Stimulated activated CD8-positive, alpha-beta memory T cell treated with anti-CD3 and anti-CD28 coated beads, Interleukin-12 subunit alpha, Interleukin-12 subunit beta, amount 100 ng/mL, for 24 hours (primary cell): ENCODE results near the gene MRC1.

ENCODE experiments used
- DNase-seq: peaks from one replicate; pipeline ENCODE4 v3.0.0-alpha.2; 2020; ENCODE audit errors: extremely low read depth

The MRC1 gene

GRCh38 chr10:17795813-17796594, 13.1 kb upstream of the MRC1 start:
- no peak for DNase-seq

GRCh38 chr10:17801507-17801906, 7.6 kb upstream of the MRC1 start:
- DNase-seq = no peak

GRCh38 chr10:17802350-17802749, 6.8 kb upstream of the MRC1 start:
- DNase-seq = no peak

GRCh38 chr10:17802976-17803375, 6.2 kb upstream of the MRC1 start:
- no peak for DNase-seq

GRCh38 chr10:17805330-17805729, 3.8 kb upstream of the MRC1 start:
- DNase-seq = no peak

- no peak for DNase-seq
Observed at GRCh38 chr10:17805921-17806577, 3.1 kb upstream of the MRC1 start.

GRCh38 chr10:17811146-17811865, 2.2 kb downstream of the MRC1 start:
- no peak for DNase-seq

- DNase-seq = no peak
Observed at GRCh38 chr10:17814973-17815372, 5.8 kb downstream of the MRC1 start.

- no peak for DNase-seq
Observed at GRCh38 chr10:17816199-17816598, 7.1 kb downstream of the MRC1 start.

- DNase-seq = no peak
Observed at GRCh38 chr10:17817316-17817715, 8.2 kb downstream of the MRC1 start.

- DNase-seq = no peak
Observed at GRCh38 chr10:17817790-17818189, 8.6 kb downstream of the MRC1 start.

- no peak for DNase-seq
Observed at GRCh38 chr10:17819836-17820235, 10.7 kb downstream of the MRC1 start.

- DNase-seq = no peak
Observed at GRCh38 chr10:17820943-17821342, 11.8 kb downstream of the MRC1 start.

GRCh38 chr10:17821893-17822292, 12.7 kb downstream of the MRC1 start:
- no peak for DNase-seq

- no peak for DNase-seq
Observed at GRCh38 chr10:17831341-17831740, 22.2 kb downstream of the MRC1 start.

GRCh38 chr10:17831896-17832295, 22.7 kb downstream of the MRC1 start:
- DNase-seq = no peak

GRCh38 chr10:17833656-17834055, 24.5 kb downstream of the MRC1 start:
- no peak for DNase-seq

- no peak for DNase-seq
Observed at GRCh38 chr10:17835688-17836087, 26.5 kb downstream of the MRC1 start.

- no peak for DNase-seq
Observed at GRCh38 chr10:17836942-17837341, 27.8 kb downstream of the MRC1 start.

- DNase-seq = no peak
Observed at GRCh38 chr10:17838080-17838648, 29.0 kb downstream of the MRC1 start.

- DNase-seq = no peak
Observed at GRCh38 chr10:17841050-17841449, 31.9 kb downstream of the MRC1 start.

GRCh38 chr10:17842641-17843040, 33.5 kb downstream of the MRC1 start:
- no peak for DNase-seq
